PC-9 (cell line): ENCODE results near the gene MECR. TPM values are rescaled to one million over a fixed set of nuclear protein-coding genes. Genes with fewer than 3 reads are reported as not detected.
"Not testable (repeated sequence)": the region's sequence is repeated elsewhere in the genome, so short reads cannot be mapped to it uniquely, and the experiment has no call there.

Experiments
- BruUV-seq: library from RNA; stranded (reverse); fragments of 400-500 nt; replicated peaks from 2 replicates; lab custom pipeline; 2021; lab: Mats Ljungman, UMichigan
- CTCF ChIA-PET: fragments of 300-600 bp; sonication (Branson Sonifier 250); formaldehyde crosslinking; loops from one replicate; lab custom pipeline; 2022; ENCODE audit warnings: antibody characterized with exemption; lab: Charles Lee
- POLR2A ChIA-PET: fragments of 300-600 bp; sonication (Branson Sonifier 250); formaldehyde crosslinking; loops from one replicate; lab custom pipeline; 2022; ENCODE audit warnings: antibody characterized with exemption; ENCODE audit not compliant: unreplicated experiment; lab: Charles Lee
- DNase-seq, 2 experiments: peaks; one replicate each; pipeline versions ENCODE4 v3.0.0 to v3.0.0-alpha.2; 2015 to 2022; ENCODE audit warnings: mixed read lengths in 1 of 2
- H2AFZ ChIP-seq: fragments of 200-600 bp; sonication (generic); 2 replicates; pipeline ENCODE4 v1.8.1; 2017; ENCODE audit warnings: antibody characterized with exemption
- H3F3A ChIP-seq: fragments of 200-600 bp; sonication (generic); 2 replicates; pipeline ENCODE4 v1.8.1; 2017; ENCODE audit warnings: antibody characterized with exemption, mild to moderate bottlenecking, low read depth; ENCODE audit not compliant: insufficient read depth
- H3K27ac ChIP-seq: fragments of 200-600 bp; sonication (generic); 2 replicates; pipeline ENCODE4 v1.6.1; 2016; ENCODE audit warnings: mixed run types
- H3K27me3 ChIP-seq: fragments of 200-600 bp; sonication (generic); 2 replicates; pipeline ENCODE4 v1.6.1; 2016; ENCODE audit warnings: low read depth, mixed run types; ENCODE audit not compliant: insufficient read depth
- H3K36me3 ChIP-seq: fragments of 200-600 bp; sonication (generic); 2 replicates; pipeline ENCODE4 v1.6.1; 2016; ENCODE audit warnings: low read depth, mixed run types
- H3K4me1 ChIP-seq: fragments of 200-600 bp; sonication (generic); replicated peaks from 2 replicates; pipeline ENCODE4 v1.6.1; 2016; ENCODE audit warnings: mixed run types; ENCODE audit not compliant: insufficient read depth
- H3K4me2 ChIP-seq: fragments of 200-600 bp; sonication (generic); 2 replicates; pipeline ENCODE4 v1.6.1; 2017; ENCODE audit warnings: mixed run types
- H3K4me3 ChIP-seq: fragments of 200-600 bp; sonication (generic); 2 replicates; pipeline ENCODE4 v1.6.1; 2016; ENCODE audit warnings: mixed run types
- H3K79me2 ChIP-seq: fragments of 200-600 bp; sonication (generic); 2 replicates; pipeline ENCODE4 v1.6.1; 2017; ENCODE audit warnings: low read depth, mixed run types
- H3K9me2 ChIP-seq: fragments of 200-600 bp; sonication (generic); 2 replicates; pipeline ENCODE4 v1.8.1; 2017; ENCODE audit warnings: mild to moderate bottlenecking; ENCODE audit not compliant: insufficient read depth
- H3K9me3 ChIP-seq: fragments of 200-600 bp; sonication (generic); 2 replicates; pipeline ENCODE4 v1.8.1; 2016; ENCODE audit warnings: low read depth; ENCODE audit not compliant: insufficient read depth
- H4K20me1 ChIP-seq: fragments of 200-600 bp; sonication (generic); 2 replicates; pipeline ENCODE4 v1.8.1; 2017; ENCODE audit not compliant: insufficient read depth
- EZH2 ChIP-seq: fragments of 200-600 bp; sonication (generic); IDR thresholded peaks from 2 replicates; pipeline ENCODE4 v1.8.0; 2017; ENCODE audit warnings: antibody characterized with exemption, low read depth
- intact Hi-C: fragments of 100-400 bp; cut with micrococcal nuclease; formaldehyde crosslinking; loops from one replicate; pipeline ENCODE4 v1.10.0; 2022; ENCODE audit not compliant: unreplicated experiment
- total RNA-seq: library from RNA; stranded (reverse); gene quantifications from 2 replicates; pipeline ENCODE4 v1.2.3, GENCODE V29; 2021
- TF ChIP-seq, protein P1 (sequence below): fragments of 200-600 bp; sonication (generic); conservative IDR thresholded peaks from 2 replicates; pipeline ENCODE4 v1.6.1; 2017; ENCODE audit warnings: mixed run types, antibody characterized with exemption, mild to moderate bottlenecking, moderate library complexity

MECR gene
- total RNA-seq, 1 experiment from 2014 or later = 46.4 TPM

DNA sequence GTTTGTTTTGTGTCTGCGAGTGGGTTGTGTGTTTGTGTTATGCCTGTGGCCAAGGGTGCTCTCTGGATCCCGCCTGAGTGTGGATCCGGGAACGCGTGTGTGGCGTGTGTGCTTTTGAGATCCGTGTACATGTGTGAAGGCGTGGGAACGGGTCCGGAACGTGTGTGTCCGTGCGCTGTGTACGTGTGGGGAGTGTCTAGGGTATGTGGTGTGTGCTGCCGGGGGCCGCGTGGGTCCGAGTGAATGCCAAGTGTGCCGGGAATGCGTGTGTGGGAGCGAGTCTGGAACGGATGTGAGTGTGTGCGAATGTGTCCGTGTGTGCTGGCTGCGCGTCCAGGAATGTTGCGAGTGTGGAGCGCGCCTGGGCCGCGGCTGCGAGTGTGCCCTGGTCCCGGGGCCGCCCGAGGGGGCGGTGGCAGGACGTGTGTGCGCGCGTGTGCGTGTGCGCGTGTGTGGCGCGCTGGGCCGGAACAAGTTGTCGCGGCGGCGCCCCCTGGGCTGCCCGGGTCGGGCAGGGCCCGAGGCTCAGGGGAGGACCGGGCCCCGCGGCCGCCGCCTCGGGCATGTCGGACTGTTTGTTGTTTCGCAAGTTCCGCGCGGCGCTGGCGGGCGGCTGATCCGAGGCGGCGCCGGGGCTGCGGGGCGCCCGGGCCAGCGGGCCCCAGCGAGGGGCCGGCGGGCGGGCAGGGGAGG lies 6.5 kb upstream of the MECR start:
- Histone ChIP-seq H3K79me2 (peaks cover 33% of the 10 kb centered on the region), H3K4me1 (peaks cover 20% of the 10 kb centered on the region), H3K4me2 (peak overlapping the region; percentile 92), H3K4me3 (peak overlapping the region; percentile 97), H3F3A (peaks cover 11% of the 10 kb centered on the region), H3K27me3 (no peaks in the 10 kb centered on the region), H3K9me2 (no peaks in the 10 kb centered on the region), H4K20me1 (no peaks in the 10 kb centered on the region), H3K27ac (peak overlapping the region; percentile 72), H3K9me3 (no peaks in the 10 kb centered on the region), H2AFZ (peak overlapping the region; percentile 82), H3K36me3 (no peaks in the 10 kb centered on the region)
- intact Hi-C loops = loop anchor here (2.0 to 10.0 kb wide), 8 partner anchors 85 to 1472 kb away; no protein-coding TSS in a partner anchor
- peak; percentile 34 to 50 for DNase-seq
- no TSS peak for BruUV-seq
- ChIA-PET POLR2A (no interaction called here), CTCF (interaction anchor here (0.5 kb wide), 1 partner anchor 669 kb away, joined by 3 read pairs; no protein-coding TSS in a partner anchor)
- TF ChIP-seq, protein P1, sequence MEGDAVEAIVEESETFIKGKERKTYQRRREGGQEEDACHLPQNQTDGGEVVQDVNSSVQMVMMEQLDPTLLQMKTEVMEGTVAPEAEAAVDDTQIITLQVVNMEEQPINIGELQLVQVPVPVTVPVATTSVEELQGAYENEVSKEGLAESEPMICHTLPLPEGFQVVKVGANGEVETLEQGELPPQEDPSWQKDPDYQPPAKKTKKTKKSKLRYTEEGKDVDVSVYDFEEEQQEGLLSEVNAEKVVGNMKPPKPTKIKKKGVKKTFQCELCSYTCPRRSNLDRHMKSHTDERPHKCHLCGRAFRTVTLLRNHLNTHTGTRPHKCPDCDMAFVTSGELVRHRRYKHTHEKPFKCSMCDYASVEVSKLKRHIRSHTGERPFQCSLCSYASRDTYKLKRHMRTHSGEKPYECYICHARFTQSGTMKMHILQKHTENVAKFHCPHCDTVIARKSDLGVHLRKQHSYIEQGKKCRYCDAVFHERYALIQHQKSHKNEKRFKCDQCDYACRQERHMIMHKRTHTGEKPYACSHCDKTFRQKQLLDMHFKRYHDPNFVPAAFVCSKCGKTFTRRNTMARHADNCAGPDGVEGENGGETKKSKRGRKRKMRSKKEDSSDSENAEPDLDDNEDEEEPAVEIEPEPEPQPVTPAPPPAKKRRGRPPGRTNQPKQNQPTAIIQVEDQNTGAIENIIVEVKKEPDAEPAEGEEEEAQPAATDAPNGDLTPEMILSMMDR = no peak
- no peak for TF ChIP-seq EZH2

DNA sequence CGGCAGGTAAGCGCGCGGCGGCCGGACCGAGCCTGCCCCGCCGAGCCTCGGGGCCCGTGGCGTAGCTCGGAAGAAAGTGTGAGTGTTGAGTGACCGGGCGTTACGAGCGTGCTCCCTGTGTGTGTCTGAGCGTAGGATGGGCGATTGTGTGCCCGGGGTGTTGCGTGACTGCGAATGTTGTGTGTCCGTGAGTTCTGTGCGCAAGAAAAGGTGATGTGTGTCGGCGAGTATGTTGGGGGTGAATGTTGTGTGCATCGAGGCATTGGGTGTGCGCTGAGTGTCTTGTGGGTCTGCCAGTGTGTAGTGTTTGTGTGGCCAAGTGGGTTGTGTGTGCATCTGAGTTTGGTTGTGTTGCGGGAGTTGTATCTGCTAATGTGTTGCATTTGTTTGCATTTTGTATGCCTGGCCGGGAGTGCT lies 6.0 kb upstream of the MECR start:
- Histone ChIP-seq H3F3A (peaks cover 11% of the 10 kb centered on the region), H3K9me3 (no peaks in the 10 kb centered on the region), H3K9me2 (no peaks in the 10 kb centered on the region), H2AFZ (peak overlapping the region; percentile 82), H3K4me1 (peaks cover 20% of the 10 kb centered on the region), H3K4me2 (peak overlapping the region; percentile 92), H3K4me3 (peak overlapping the region; percentile 97), H3K27ac (peak overlapping the region; percentile 72), H4K20me1 (no peaks in the 10 kb centered on the region), H3K36me3 (no peaks in the 10 kb centered on the region), H3K79me2 (peaks cover 28% of the 10 kb centered on the region), H3K27me3 (no peaks in the 10 kb centered on the region)
- intact Hi-C loops = loop anchor here (2.0 to 10.0 kb wide), 8 partner anchors 86 to 1472 kb away; no protein-coding TSS in a partner anchor
- CTCF ChIA-PET = interaction anchor here (0.5 kb wide), 1 partner anchor 669 kb away, joined by 3 read pairs; no protein-coding TSS in a partner anchor
- DNase-seq = no peak
- TF ChIP-seq EZH2 = no peak
- TF ChIP-seq, protein P1 = no peak
- POLR2A ChIA-PET = no interaction called here
- BruUV-seq = TSS peak; percentile 15

DNA sequence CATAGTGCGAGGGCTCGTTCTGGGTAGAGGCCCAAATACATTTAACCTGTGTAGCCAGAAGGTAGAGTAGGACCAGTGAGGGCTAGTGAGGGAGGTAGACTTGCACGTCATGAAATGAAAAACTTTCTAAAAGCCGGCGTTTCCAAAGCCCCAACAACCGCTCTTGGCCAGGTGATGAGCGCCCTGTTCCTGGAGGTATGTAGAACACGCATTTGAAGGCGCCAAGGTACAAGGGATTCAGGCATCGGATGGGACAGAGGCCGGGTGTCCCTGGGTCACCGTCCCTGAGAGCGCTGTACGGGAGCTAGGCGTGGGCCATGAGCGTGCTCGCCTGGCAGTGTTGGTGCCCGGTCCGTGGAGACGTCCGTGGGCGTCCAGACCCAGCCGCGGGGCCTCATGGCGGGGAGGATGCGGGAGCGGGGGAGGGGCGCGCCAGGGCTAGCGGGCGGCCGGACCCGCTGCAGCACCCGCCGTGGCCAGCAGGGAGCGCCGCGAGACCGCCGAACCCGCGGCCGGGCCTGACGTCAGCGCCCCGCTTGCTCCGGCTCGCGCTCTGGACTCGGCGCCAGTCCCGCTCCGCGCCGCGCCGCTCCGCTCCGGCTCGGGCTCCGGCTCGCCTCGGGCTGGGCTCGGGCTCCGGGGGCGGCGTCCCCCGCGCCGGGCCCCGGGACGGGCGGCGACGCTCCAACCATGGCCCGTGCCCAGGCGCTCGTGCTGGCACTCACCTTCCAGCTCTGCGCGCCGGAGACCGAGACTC lies 5.4 kb upstream of the MECR start, which contains the start of gene PTPRU:
Gene PTPRU, plus strand, starts transcription at position 568 of the 757 bp plus-strand sequence. Its CDS starts 123 bp downstream, at position 691.
- peaks cover 23% of the 10 kb centered on the region for H3K79me2 ChIP-seq
- no peak for TF ChIP-seq EZH2
- TF ChIP-seq, protein P1 = peak; percentile 37; the same call in 1 of the 2 replicates
- H3F3A ChIP-seq = peaks cover 11% of the 10 kb centered on the region
- peaks cover 23% of the 10 kb centered on the region for H3K4me1 ChIP-seq
- H3K4me3 ChIP-seq = peak within 1 kb of the TSS; percentile 97
- H3K4me2 ChIP-seq = peak within 1 kb of the TSS; percentile 92
- ChIA-PET CTCF (interaction anchor here (0.5 kb wide), 1 partner anchor 670 kb away, joined by 3 read pairs; no protein-coding TSS in a partner anchor), POLR2A (no interaction called here)
- peak within 1 kb of the TSS; percentile 72 for H3K27ac ChIP-seq
- DNase-seq = peak in 1 of 2 experiments; percentile 83
- no peaks in the 10 kb centered on the region for H3K27me3 ChIP-seq
- H3K9me2 ChIP-seq = no peaks in the 10 kb centered on the region
- peak within 1 kb of the TSS; percentile 82 for H2AFZ ChIP-seq
- H3K9me3 ChIP-seq = no peaks in the 10 kb centered on the region
- no TSS peak for BruUV-seq
- no peaks in the 10 kb centered on the region for H4K20me1 ChIP-seq
- H3K36me3 ChIP-seq = no peaks in the 10 kb centered on the region
- intact Hi-C loops = loop anchor here (2.0 to 10.0 kb wide), 8 partner anchors 86 to 1473 kb away; no protein-coding TSS in a partner anchor

DNA sequence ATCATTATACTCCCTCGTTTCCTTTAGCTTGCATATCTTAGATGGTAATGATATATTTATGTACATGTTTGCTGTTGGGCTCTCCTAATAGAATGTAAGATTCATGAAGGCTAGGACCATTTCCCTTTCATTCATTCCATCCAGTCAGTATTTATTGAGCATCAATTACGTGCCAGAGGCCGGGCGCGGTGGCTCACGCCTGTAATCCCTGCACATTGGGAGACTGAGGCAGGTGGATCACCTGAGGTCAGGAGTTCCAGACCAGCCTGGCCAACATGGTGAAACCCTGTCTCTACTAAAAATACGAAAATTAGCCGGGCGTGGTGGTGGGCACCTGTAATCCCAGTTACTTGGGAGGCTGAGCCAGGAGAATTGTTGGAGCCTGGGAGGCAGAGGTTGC lies 4.1 kb upstream of the MECR start:
- Histone ChIP-seq H3K79me2 (peaks cover 20% of the 10 kb centered on the region), H3K4me1 (peaks cover 20% of the 10 kb centered on the region), H3F3A (peaks cover 11% of the 10 kb centered on the region)
- H3K27me3 ChIP-seq, POLR2A ChIA-PET, H3K4me3 ChIP-seq, BruUV-seq, H3K27ac ChIP-seq, CTCF ChIA-PET, H3K9me3 ChIP-seq, H3K9me2 ChIP-seq, H4K20me1 ChIP-seq, DNase-seq, H3K4me2 ChIP-seq, H2AFZ ChIP-seq, H3K36me3 ChIP-seq: not testable (repeated sequence)
- intact Hi-C loops = loop anchor here (5.0 to 10.0 kb wide), 7 partner anchors 87 to 880 kb away; no protein-coding TSS in a partner anchor
